Measurements from ENCODE around the gene PSMD1. TPM values are rescaled to one million over a fixed set of nuclear protein-coding genes. Genes with fewer than 3 reads are reported as not detected.

Gene PSMD1
- total RNA-seq, 1 donor from 2014 or later = 83.3 TPM

- Mint-ChIP-seq H3K36me3 (peaks cover 25% of the 10 kb centered on the region), H3K4me1 (peaks cover 37% of the 10 kb centered on the region), H3K27ac (peak overlapping the region; percentile 42), H3K4me3 (no peak overlapping the region), H3K27me3 (ENCODE audit: low read depth) (no peaks in the 10 kb centered on the region), H3K9me3 (no peaks in the 10 kb centered on the region)
- DNase-seq (ENCODE audit: low spot score in 2 of 2, unreplicated experiment in 2 of 2) = no peak
- no peak for TF ChIP-seq CTCF (IDR thresholded peaks at IDR 0.05; ENCODE audit: unreplicated experiment)
Observed at GRCh38 chr2:231111987-231112386, 55.3 kb downstream of the PSMD1 start.

- TF ChIP-seq CTCF (IDR thresholded peaks at IDR 0.05; ENCODE audit: unreplicated experiment) = no peak
- Mint-ChIP-seq H3K9me3 (no peaks in the 10 kb centered on the region), H3K4me3 (no peak overlapping the region), H3K27ac (no peak overlapping the region), H3K27me3 (ENCODE audit: low read depth) (no peaks in the 10 kb centered on the region), H3K36me3 (peaks cover 23% of the 10 kb centered on the region), H3K4me1 (peaks cover 48% of the 10 kb centered on the region)
- DNase-seq (ENCODE audit: low spot score in 2 of 2, unreplicated experiment in 2 of 2) = no peak
Observed at GRCh38 chr2:231113489-231113888, 56.8 kb downstream of the PSMD1 start.

GRCh38 chr2:231115651-231116050 is 59.0 kb downstream of the PSMD1 start:
- peak overlapping the region; percentile 61 for H3K27ac Mint-ChIP-seq
- TF ChIP-seq CTCF (IDR thresholded peaks at IDR 0.05; ENCODE audit: unreplicated experiment) = no peak
- H3K36me3 Mint-ChIP-seq = peaks cover 11% of the 10 kb centered on the region
- no peak for DNase-seq (ENCODE audit: low spot score in 2 of 2, unreplicated experiment in 2 of 2)
- no peaks in the 10 kb centered on the region for H3K9me3 Mint-ChIP-seq
- H3K4me3 Mint-ChIP-seq = no peak overlapping the region
- peaks cover 58% of the 10 kb centered on the region for H3K4me1 Mint-ChIP-seq
- no peaks in the 10 kb centered on the region for H3K27me3 Mint-ChIP-seq (ENCODE audit: low read depth)

- no peaks in the 10 kb centered on the region for H3K9me3 Mint-ChIP-seq
- DNase-seq (ENCODE audit: low spot score in 2 of 2, unreplicated experiment in 2 of 2) = no peak
- H3K4me3 Mint-ChIP-seq = no peak overlapping the region
- peaks cover 10% of the 10 kb centered on the region for H3K36me3 Mint-ChIP-seq
- no peak for TF ChIP-seq CTCF (IDR thresholded peaks at IDR 0.05; ENCODE audit: unreplicated experiment)
- peaks cover 47% of the 10 kb centered on the region for H3K4me1 Mint-ChIP-seq
- H3K27me3 Mint-ChIP-seq (ENCODE audit: low read depth) = no peaks in the 10 kb centered on the region
- peak overlapping the region; percentile 43 for H3K27ac Mint-ChIP-seq
Observed at GRCh38 chr2:231117148-231117547, 60.5 kb downstream of the PSMD1 start.

- no peak for DNase-seq (ENCODE audit: low spot score in 2 of 2, unreplicated experiment in 2 of 2)
- H3K9me3 Mint-ChIP-seq = no peaks in the 10 kb centered on the region
- peak overlapping the region; percentile 26 for H3K4me3 Mint-ChIP-seq
- peaks cover 6% of the 10 kb centered on the region for H3K36me3 Mint-ChIP-seq
- peak overlapping the region; percentile 81 for H3K27ac Mint-ChIP-seq
- no peaks in the 10 kb centered on the region for H3K27me3 Mint-ChIP-seq (ENCODE audit: low read depth)
- peaks cover 44% of the 10 kb centered on the region for H3K4me1 Mint-ChIP-seq
- TF ChIP-seq CTCF (IDR thresholded peaks at IDR 0.05; ENCODE audit: unreplicated experiment) = no peak
Observed at GRCh38 chr2:231117922-231118613, 61.4 kb downstream of the PSMD1 start.
